ENCODE data around the gene PILRA.
"Not testable (repeated sequence)": the region's sequence is repeated elsewhere in the genome, so short reads cannot be mapped to it uniquely, and the experiment has no call there.

Gene PILRA

DNA sequence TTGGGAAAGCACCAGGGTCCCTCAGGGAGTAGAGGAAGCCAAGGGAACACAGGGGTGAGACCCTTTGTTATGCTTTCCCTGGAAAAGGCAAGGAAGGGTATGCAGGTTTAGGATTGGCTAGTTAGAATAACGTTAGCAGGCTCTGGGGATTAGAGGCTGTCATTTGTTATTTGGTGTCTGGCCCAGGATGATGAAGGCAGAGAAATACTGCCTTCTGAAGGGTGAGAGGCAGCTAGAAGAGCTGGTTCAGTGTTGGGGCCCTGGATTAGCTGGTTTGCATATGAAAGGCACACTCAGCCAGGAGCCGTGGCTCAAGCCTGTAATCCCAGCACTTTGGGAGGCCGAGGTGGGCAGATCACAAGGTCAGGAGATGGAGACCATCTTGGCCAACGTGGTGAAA is 3.0 kb upstream of the PILRA start:
- FAIRE-seq (no peak), DNase-seq (ENCODE audit: insufficient read length, low spot score) (no peak)
- TF ChIP-seq, protein P1, sequence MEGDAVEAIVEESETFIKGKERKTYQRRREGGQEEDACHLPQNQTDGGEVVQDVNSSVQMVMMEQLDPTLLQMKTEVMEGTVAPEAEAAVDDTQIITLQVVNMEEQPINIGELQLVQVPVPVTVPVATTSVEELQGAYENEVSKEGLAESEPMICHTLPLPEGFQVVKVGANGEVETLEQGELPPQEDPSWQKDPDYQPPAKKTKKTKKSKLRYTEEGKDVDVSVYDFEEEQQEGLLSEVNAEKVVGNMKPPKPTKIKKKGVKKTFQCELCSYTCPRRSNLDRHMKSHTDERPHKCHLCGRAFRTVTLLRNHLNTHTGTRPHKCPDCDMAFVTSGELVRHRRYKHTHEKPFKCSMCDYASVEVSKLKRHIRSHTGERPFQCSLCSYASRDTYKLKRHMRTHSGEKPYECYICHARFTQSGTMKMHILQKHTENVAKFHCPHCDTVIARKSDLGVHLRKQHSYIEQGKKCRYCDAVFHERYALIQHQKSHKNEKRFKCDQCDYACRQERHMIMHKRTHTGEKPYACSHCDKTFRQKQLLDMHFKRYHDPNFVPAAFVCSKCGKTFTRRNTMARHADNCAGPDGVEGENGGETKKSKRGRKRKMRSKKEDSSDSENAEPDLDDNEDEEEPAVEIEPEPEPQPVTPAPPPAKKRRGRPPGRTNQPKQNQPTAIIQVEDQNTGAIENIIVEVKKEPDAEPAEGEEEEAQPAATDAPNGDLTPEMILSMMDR (IDR thresholded peaks at IDR 0.05; ENCODE audit: insufficient read depth, missing control alignments) = no peak

DNA sequence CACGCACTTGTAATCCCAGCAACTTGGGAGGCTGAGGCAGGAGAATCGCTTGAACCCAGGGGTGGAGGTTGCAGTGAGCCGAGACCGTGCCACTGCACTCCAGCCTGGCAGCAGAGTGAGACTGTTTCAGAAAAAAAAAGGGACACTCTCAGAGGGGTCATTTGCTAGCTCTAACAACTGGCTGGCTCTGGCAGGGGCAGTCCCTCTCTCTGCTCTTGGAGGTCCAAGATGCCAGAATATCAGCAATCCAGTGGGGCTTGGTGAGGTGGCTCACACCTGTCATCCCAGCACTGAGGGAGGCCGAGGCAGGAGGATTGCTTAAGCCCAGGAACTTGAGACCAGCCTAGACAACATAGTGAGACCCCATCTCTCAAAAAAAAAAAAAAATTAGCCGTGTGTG is 2.5 kb upstream of the PILRA start:
- FAIRE-seq = no peak
- TF ChIP-seq, protein P1 (IDR thresholded peaks at IDR 0.05; ENCODE audit: insufficient read depth, missing control alignments) = no peak

DNA sequence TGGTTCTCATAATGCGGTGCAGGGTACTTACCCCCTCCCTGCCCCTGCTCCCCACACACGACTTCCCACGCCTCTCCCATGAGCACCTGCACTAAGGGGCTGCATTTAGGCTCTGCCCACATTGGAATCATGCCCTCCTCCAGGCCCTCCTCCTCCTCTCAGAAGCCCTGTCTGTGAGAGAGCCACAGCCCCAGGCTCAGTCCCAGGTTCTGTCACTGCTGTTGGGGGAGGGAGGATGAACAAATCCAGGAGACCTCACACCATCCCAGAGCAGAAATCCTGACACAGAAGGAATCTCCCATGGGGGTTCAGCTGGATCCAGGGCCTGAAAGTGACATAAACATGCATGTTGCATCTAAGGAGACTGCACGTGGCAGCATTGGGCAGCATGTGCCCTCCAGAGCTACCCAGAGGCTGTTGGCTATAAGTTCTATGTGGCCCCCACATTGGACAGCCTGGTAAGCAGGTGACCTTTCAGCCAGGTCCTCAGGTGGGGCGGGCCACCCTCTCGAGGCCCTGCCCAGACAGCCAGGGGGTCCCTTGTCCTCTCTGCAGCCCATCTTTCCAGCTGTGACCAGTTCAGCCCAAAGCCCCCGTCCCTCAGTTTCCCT is 1.6 kb upstream of the PILRA start:
- TF ChIP-seq, protein P1 (IDR thresholded peaks at IDR 0.05; ENCODE audit: insufficient read depth, missing control alignments) = no peak
- DNase-seq (ENCODE audit: insufficient read length, low spot score) = no peak
- no peak for FAIRE-seq

More for the DNA sequence above, 2.5 kb upstream of the PILRA start:
- DNase-seq (ENCODE audit: insufficient read length, low spot score) = no peak

DNA sequence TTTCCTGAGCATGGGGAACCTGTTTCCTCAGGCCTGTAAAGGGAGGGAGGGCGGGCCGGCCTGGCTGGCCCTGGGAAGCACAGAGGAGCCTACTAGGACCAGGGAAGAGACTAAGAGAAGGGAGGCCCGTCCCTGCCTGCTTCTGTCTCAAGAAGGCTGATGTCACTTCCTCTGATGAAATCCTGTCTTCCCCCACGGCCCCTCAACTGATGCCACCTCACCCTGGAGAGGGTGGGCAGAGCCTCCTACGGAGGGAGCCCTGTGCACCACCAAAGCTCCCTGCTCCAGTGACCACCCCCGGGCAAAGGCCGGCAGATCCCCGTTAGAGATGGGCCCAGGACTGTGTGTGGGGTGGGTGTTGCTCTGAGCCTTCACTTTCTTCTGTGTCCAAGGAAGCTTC is 1.0 kb upstream of the PILRA start:
- no peak for DNase-seq (ENCODE audit: insufficient read length, low spot score)
- FAIRE-seq = no peak
- TF ChIP-seq, protein P1 (IDR thresholded peaks at IDR 0.05; ENCODE audit: insufficient read depth, missing control alignments) = no peak

DNA sequence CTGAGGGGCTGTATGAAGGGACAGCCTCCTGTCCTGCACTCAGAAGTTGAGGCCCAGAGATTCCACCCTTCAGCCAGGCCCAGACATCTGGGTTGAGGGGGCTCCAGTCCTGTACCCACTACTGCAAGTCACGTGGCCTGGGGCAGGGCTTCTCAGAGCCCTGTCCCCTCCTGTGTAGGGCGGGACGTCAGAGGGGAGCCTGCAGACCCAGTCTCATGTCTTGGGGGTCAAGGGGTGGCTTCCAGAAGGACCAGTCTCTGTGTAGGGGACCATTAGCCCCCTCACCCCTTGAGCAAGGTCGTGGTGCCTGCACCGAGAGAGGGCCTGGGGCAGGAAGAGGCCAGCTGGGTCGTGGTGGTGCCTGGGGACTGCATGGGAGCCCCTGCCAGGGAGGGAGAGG is 593 bp upstream of the PILRA start:
- FAIRE-seq = no peak
- TF ChIP-seq, protein P1 (IDR thresholded peaks at IDR 0.05; ENCODE audit: insufficient read depth, missing control alignments) = no peak
- no peak for DNase-seq (ENCODE audit: insufficient read length, low spot score)

DNA sequence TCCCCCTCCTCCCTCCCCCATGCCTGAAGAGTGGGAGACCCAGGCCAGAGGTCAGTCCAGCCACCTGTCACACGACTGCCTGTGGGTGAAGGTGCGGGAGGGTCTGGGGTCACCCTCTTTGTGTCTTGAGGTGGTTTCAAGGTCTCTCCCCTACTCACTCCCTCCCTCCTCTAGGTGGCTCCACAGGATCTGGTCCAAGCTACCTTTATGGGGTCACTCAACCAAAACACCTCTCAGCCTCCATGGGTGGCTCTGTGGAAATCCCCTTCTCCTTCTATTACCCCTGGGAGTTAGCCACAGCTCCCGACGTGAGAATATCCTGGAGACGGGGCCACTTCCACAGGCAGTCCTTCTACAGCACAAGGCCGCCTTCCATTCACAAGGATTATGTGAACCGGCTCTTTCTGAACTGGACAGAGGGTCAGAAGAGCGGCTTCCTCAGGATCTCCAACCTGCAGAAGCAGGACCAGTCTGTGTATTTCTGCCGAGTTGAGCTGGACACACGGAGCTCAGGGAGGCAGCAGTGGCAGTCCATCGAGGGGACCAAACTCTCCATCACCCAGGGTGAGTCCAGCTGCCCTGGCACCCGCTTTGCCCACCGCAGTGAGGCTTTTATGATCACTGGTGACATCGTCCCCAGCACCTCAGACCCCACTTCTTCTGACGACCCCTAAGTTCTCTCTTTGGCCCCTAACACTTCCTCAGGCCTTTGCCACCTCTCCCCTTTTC is 747 bp downstream of the PILRA start:
- DNase-seq (ENCODE audit: insufficient read length, low spot score); FAIRE-seq: not testable (repeated sequence)
- TF ChIP-seq, protein P1 (IDR thresholded peaks at IDR 0.05; ENCODE audit: insufficient read depth, missing control alignments) = peak; percentile 21

DNA sequence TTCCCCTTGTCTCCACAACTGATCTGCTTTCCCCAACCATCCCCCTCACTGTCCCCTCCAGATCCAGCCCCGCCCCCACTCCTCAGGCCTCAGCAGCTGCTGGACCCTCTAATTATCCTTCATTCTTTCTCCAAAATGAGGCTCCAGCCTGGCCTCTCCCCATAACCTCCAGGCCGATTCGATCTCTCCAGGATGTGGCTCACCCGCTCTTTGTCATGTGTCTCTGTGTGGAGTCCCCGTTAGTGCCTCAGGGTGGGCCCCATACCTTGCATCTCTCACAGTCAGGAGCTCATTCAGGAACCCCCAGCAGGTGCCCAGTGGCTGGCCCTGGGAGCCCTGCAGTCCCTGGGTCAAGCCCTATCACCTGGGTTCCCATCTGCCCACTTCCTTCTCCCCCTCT is 1.3 kb downstream of the PILRA start:
- TF ChIP-seq, protein P1 (IDR thresholded peaks at IDR 0.05; ENCODE audit: insufficient read depth, missing control alignments) = no peak
- no peak for DNase-seq (ENCODE audit: insufficient read length, low spot score)
- no peak for FAIRE-seq
